C4-2B (cell line): Measurements from ENCODE around the gene UGCG.

Experiments used
- CTCF ChIP-seq: fragments of 450-650 bp; conservative IDR thresholded peaks from 2 replicates; pipeline ENCODE4 v1.5.1; 2017; ENCODE audit warnings: mild to moderate bottlenecking
- ZFX ChIP-seq: fragments of 450-650 bp; IDR thresholded peaks from 2 replicates; pipeline ENCODE4 v1.6.1; 2017

GRCh38 chr9:111900858-111901612, 4.4 kb downstream of the UGCG start:
- TF ChIP-seq CTCF (no peak), ZFX (no peak)
